ENCODE results near the gene LFNG. TPM values are rescaled to one million over a fixed set of nuclear protein-coding genes. Genes with fewer than 3 reads are reported as not detected.

The LFNG gene
- total and polyA plus RNA-seq, 2 of the 13 experiments (the other 11 are each of a cell fraction or from before 2014, with no cell fraction given) = 0.44 to 1.5 TPM

GRCh38 chr7:2495418-2496299, 23.9 kb upstream of the LFNG start:
- Histone ChIP-seq H3K27ac (ENCODE audit: extremely low read length, insufficient read depth, low read length) (no peak overlapping the region), H3K9ac (ENCODE audit: insufficient read depth, low read depth, low read length) (no peak overlapping the region), H3K4me3 (replicated peaks in 1 of 3; ENCODE audit: insufficient read depth in 1 of 3, low read depth in 2 of 3, low read length in 3 of 3) (no peak overlapping the region), H2AFZ (ENCODE audit: low read length) (no peak overlapping the region), H3K4me1 (ENCODE audit: insufficient read depth, low read length) (no peaks in the 10 kb centered on the region), H3K4me2 (ENCODE audit: low read depth, low read length) (no peak overlapping the region), H3K27me3 (ENCODE audit: control insufficient read depth in 1 of 2, insufficient read depth in 2 of 2, low read length in 2 of 2) (peaks cover 19 to 57% of the 10 kb centered on the region in 2 experiments), H3K36me3 (replicated peaks in 1 of 2; ENCODE audit: control insufficient read depth in 1 of 2, insufficient read depth in 2 of 2, low read length in 2 of 2) (no peaks in the 10 kb centered on the region), H3K79me2 (ENCODE audit: insufficient read depth, low read length) (no peaks in the 10 kb centered on the region), H3K9me3 (ENCODE audit: low read length) (no peaks in the 10 kb centered on the region), H4K20me1 (ENCODE audit: insufficient read depth, low read length) (no peaks in the 10 kb centered on the region)
- ChIA-PET CTCF (ENCODE audit: low intra/inter-chr PET ratio, low total read pairs) (no interaction called here), POLR2A (no interaction called here)
- in situ Hi-C loops (cut with HindIII; ENCODE audit: extremely low pct_ligation_motif_present, low pct_unique_long_range_greater_than_20kb) (no loop called here), intact Hi-C loops (cut with micrococcal nuclease; ENCODE audit: unreplicated experiment) (no loop called here)
- FAIRE-seq = no peak
- no TSS peak for BruUV-seq (replicated peaks)
- ATAC-seq = no peak
- no peak for DNase-seq (ENCODE audit: low spot score)
- TF ChIP-seq TBX3 (IDR thresholded peaks at IDR 0.05; ENCODE audit: borderline replicate concordance) = no peak
- TF ChIP-seq MNT (IDR thresholded peaks at IDR 0.05) = 0 out of 2 replicates have a peak, but pooled peaks have one; percentile 15
- WGBS (ENCODE audit: low lambda C conversion rate) = 23% methylated on average over 12 of the region's 25 CpGs

GRCh38 chr7:2496375-2496774, 23.2 kb upstream of the LFNG start:
- ATAC-seq = no peak
- H3K4me2 ChIP-seq (ENCODE audit: low read depth, low read length) = no peak overlapping the region
- no peak overlapping the region for H3K9ac ChIP-seq (ENCODE audit: insufficient read depth, low read depth, low read length)
- no peaks in the 10 kb centered on the region for H3K79me2 ChIP-seq (ENCODE audit: insufficient read depth, low read length)
- no peaks in the 10 kb centered on the region for H4K20me1 ChIP-seq (ENCODE audit: insufficient read depth, low read length)
- H3K27ac ChIP-seq (ENCODE audit: extremely low read length, insufficient read depth, low read length) = no peak overlapping the region
- in situ Hi-C loops (cut with HindIII; ENCODE audit: extremely low pct_ligation_motif_present, low pct_unique_long_range_greater_than_20kb) (no loop called here), intact Hi-C loops (cut with micrococcal nuclease; ENCODE audit: unreplicated experiment) (no loop called here)
- no peak for DNase-seq (ENCODE audit: low spot score)
- no TSS peak for BruUV-seq (replicated peaks)
- H3K36me3 ChIP-seq (replicated peaks in 1 of 2; ENCODE audit: control insufficient read depth in 1 of 2, insufficient read depth in 2 of 2, low read length in 2 of 2) = no peaks in the 10 kb centered on the region
- no peaks in the 10 kb centered on the region for H3K9me3 ChIP-seq (ENCODE audit: low read length)
- ChIA-PET CTCF (ENCODE audit: low intra/inter-chr PET ratio, low total read pairs) (no interaction called here), POLR2A (no interaction called here)
- peaks cover 19 to 60% of the 10 kb centered on the region in 2 experiments for H3K27me3 ChIP-seq (ENCODE audit: control insufficient read depth in 1 of 2, insufficient read depth in 2 of 2, low read length in 2 of 2)
- H3K4me3 ChIP-seq (replicated peaks in 1 of 3; ENCODE audit: insufficient read depth in 1 of 3, low read depth in 2 of 3, low read length in 3 of 3) = no peak overlapping the region
- no peak for TF ChIP-seq JARID2 (CRISPR knock-in tag; IDR thresholded peaks at IDR 0.05; ENCODE audit: insufficient replicate concordance)
- TF ChIP-seq ZNF749 (CRISPR knock-in tag; IDR thresholded peaks at IDR 0.05; ENCODE audit: borderline replicate concordance) = no peak
- TF ChIP-seq ZNF790 (CRISPR knock-in tag; IDR thresholded peaks at IDR 0.05; ENCODE audit: borderline replicate concordance) = no peak
- no peak for TF ChIP-seq CHD2 (IDR thresholded peaks at IDR 0.05; ENCODE audit: low read depth, low read length)
- TF ChIP-seq ZMYM3 (CRISPR knock-in tag; IDR thresholded peaks at IDR 0.05) = peak; percentile 69; the same call in 1 of the 2 replicates
- TF ChIP-seq ZSCAN31 (CRISPR knock-in tag; IDR thresholded peaks at IDR 0.05; ENCODE audit: low read depth) = no peak
- TF ChIP-seq MEIS2 (CRISPR knock-in tag; IDR thresholded peaks at IDR 0.05) = no peak
- no peak overlapping the region for H2AFZ ChIP-seq (ENCODE audit: low read length)
- WGBS (ENCODE audit: low lambda C conversion rate) = 44% methylated on average over 7 of the region's 9 CpGs
- no peak for FAIRE-seq
- H3K4me1 ChIP-seq (ENCODE audit: insufficient read depth, low read length) = no peaks in the 10 kb centered on the region

Measured in HepG2 (cell line).